HG03342 (cell line): ENCODE results near the gene DCC.

ENCODE experiments used
- ATAC-seq: cut with Tn5 transposase; IDR thresholded peaks from one replicate; pipeline ENCODE4 v1.9.1; 2021; ENCODE audit warnings: mild to moderate bottlenecking, moderate library complexity; ENCODE audit not compliant: unreplicated experiment

The DCC gene

DNA sequence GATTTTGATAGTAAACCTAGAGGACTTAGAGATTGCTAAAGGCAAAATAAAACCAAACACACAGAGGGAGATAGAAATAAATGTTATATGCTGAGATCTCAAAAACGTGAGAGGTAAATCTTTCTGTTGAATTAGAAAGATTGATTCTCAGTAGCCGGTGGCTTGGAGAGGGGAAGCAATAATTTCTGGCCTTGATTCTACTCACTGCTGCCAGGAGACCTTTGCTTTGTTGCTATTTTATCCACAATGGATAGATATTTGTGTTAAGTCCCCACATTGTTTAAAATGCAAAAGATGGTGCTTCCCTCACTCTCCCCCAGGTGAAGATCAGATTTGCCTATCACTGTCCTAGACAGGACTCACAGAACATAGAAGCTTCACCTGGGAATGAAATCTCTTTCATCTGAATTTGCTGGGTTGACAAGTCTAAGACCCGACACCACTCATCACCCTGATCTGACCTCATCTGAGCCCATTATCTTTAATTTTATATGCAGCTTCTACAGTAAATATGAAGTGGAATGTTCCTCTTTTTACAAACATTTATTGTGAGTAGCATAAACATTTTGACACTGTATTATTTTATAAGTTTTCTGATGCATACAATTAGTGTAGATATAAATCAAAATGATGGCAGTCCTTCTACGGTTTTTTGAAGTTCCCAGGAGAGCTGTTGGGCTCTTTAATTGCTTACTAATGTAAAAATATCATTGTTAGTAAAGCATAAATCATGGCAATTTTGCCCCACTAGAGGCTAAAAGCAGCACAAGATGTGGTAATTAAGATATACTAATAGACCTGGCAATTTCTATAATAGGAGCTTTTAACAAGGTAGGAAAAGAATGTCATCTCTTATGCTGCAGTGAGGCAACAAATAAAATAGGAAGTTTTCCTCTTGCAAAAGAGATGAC, 149.7 kb downstream of the DCC start:
- no peak for ATAC-seq

DNA sequence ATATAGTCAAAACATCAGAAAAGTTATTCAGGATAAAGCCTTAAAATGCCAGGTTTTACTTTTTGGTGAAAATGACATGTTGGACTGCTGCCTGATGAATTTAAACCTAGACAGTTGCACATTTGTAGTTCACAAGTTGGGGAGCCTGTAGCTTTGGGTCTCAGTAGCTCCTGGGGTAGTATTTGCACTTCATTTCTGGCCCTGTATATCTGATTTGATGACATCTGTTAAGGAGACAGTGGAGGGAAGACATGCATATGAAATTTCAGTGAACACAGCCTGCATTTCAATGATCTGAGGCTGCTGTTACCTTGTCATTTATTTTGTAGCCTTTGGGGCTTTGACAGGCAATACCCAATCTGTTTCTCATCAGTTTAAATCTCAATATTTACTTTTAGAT, 156.4 kb downstream of the DCC start:
- ATAC-seq = no peak

- ATAC-seq = no peak
Measured at GRCh38 chr18:52499016-52499415, 159.0 kb downstream of the DCC start.

DNA sequence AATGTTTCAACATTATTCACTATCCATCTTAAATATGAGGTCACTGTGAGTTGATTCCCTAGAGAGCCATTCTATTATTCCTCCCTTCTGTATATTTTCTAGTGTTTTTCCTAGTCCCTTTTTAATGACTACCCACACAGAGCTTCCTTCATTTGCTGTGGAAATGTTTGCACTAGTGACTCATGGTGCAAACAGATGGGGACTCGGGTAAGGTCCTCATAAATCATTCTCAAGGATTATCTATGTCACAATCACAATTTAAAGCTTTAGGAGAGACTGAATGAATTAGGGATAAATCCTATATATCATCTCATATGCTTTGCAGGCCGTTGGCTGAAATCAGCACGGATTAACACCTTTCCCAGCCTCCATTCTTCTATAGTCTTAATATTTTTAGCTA, 159.6 kb downstream of the DCC start:
- ATAC-seq = no peak

DNA sequence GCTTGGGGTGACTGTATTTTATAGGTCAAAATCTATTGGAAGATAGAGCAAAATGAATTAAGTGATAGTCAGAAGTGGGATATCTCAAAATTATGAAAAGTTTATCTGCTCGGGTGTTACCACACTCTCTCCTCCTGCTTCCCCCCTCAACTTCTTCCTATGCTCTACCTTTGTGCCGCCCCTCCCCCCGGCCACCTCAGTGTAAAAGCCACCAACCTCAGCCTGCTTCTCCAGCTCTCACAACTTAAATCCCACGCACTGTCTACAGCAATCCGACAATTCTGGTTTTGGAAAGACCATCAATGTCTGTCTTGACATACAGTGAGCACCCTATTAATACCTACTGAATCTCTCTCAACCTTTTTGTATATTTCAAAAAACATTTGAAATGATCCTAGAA, 164.6 kb downstream of the DCC start:
- no peak for ATAC-seq

- ATAC-seq = no peak
Measured at GRCh38 chr18:52510139-52510538, 170.1 kb downstream of the DCC start.

GRCh38 chr18:52518086-52518485, 178.1 kb downstream of the DCC start:
- ATAC-seq = no peak

- ATAC-seq = no peak
Measured at GRCh38 chr18:52519021-52519420, 179.0 kb downstream of the DCC start.

DNA sequence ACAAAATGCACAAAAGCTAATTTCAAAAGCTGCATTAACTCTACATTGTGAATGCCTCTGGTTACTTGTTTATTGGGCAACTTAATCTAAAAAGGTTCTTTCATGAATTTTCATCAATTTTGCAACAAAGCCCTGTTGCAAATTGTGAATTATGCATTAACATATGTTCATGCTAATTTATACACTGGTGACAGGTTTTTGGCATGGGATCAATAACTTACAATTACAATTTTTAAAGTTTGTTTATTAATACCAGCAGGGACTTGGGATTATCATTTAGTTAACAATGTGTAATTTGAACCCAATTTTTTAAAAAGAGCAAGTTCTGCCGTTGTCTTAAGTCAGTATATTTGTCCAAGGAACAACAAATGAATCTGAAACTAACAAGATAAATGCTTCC, 183.6 kb downstream of the DCC start:
- ATAC-seq = no peak

DNA sequence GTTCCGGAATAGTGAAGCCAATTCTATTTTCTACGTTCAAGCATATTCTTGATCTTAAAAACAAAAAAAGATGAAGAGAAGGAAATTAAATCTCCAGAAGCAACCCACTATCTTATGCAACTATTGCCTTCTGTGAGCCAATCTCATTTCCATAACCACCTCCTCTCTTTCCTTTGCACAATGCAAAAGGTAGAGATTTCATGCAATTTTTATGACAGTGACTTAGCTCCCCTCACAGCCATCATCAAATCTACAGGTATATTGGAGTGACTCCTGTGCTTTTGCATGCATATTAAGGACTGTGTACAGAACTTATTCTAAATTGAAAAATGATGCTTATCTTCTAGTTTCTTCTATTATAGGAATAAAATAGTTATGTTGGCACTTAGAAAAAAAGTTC, 191.8 kb downstream of the DCC start:
- ATAC-seq = no peak

DNA sequence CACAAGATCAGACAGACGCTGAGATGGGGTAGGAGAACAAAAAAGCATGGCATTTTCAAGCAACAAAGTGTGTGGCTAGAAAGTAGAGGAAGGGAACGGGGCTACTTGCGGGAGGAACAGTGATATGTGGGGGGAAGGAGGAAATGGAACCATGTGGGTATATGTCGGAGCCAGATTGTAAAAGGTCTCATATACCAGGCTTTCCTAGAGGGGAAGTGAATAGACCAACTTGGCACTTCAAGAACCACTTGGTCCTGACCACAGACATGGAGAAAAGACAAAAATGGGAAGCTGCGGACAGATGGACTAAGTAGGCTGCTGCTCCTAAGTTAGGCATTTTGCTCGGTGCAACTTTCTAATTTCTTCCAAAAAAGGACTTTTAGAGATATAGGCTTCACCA, 196.0 kb downstream of the DCC start:
- ATAC-seq = no peak

DNA sequence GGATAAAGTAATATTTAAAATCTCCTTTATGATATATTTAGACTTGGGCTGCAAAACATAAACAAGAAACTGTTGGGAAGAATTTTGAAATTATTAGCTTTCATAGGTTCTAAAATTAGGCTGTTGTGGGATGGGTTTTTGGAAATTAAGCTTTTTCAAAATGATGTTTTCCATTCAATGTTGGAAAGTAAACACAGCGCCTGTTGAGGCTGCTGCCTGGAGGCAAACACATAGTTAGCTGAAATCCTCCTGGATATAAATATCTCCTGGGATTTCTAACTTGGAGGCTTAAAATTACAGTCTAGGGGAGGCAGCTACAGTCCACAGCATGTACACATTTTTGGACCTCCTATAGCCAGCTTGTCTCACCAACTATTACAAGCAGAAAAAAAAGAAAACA, 197.3 kb downstream of the DCC start:
- no peak for ATAC-seq

- ATAC-seq = no peak
Measured at GRCh38 chr18:52541056-52541455, 201.1 kb downstream of the DCC start.

DNA sequence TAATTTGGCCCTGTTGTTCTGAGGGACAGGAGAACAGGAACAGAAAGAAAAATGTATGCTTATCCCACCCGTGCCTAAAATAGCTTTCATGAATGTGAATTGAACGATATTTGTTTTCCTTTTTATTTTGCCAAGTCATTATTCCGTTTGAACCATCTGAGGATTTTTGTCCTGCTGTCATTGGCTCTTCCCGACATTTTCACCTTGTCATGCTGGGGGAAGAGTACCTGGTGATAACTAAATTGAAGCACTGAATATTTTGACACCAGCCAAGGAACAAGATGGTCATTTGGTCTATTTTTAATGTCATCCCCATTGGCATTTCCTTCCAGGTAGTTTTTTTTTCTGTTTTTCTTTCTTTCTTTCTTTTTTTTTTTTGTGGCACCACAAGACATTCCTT, 204.1 kb downstream of the DCC start:
- no peak for ATAC-seq

GRCh38 chr18:52546686-52547346, 206.8 kb downstream of the DCC start:
- ATAC-seq = no peak

GRCh38 chr18:52553441-52553840, 213.4 kb downstream of the DCC start:
- ATAC-seq = no peak

DNA sequence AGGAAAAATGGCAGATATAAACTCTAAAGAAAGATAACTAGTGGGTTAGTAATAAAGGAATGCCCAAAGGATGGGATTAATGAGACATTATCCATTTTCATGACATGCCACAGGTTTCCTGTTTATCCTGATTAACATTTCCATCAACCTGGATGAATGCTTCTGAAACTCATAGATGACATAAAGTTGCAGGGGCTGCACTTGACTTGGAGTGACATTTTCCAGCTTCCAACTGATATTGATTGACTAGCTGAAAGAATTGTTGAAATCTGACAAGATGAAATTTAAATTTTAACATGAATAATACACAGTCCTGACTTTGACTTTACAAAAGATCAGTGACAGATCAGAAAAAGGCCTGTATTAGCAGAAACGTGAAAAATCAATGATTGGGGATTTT, 214.2 kb downstream of the DCC start:
- no peak for ATAC-seq

GRCh38 chr18:52567360-52567759, 227.4 kb downstream of the DCC start:
- no peak for ATAC-seq

GRCh38 chr18:52569492-52569891, 229.5 kb downstream of the DCC start:
- no peak for ATAC-seq

- no peak for ATAC-seq
Measured at GRCh38 chr18:52570975-52571374, 231.0 kb downstream of the DCC start.

DNA sequence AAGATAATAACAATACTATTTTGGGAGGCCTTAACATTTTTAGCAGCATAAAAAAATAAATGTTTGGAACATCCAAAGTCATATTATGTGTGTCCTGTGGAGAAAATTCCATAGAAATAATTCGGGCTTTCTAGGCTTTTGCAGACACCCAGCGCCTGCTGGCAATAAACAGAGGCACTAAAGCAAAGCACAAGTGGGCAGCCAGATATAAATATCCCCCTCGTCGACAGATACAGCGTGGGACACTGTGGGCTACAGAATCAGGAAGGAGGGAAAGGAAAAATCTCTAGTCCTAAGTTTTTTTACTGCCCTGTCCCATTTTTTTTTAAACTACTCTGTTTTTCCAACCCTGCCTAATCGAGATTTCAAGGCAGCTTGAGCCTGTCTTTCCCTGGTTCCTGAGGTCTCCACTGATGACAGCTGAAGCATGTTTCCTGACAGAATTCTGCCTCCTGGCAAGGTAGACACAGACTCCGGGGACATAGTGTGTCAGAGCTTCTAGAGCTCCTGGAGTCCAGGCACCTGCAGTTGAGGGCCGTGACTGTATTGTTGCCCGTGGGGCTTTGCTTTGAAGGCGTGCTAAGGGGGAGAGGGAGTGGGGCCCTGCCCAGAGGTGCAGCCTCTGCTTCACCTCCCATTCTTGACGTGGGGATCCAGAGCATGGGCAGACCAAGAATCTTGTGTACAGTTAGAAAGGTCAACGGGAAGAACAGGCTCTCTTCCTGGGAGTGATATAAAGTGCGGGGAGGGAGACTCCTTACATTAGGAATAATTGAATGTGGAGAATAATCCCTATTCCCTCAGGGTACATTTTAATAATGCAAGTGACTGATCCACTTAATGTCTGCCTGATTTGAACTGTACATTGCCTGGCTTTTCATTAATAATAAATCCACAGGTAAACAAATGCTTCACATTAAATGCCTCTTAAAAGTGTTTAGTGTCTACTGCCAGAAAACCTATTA, 232.3 kb downstream of the DCC start:
- no peak for ATAC-seq
